ENCODE results near the gene LARGE2.

DNA sequence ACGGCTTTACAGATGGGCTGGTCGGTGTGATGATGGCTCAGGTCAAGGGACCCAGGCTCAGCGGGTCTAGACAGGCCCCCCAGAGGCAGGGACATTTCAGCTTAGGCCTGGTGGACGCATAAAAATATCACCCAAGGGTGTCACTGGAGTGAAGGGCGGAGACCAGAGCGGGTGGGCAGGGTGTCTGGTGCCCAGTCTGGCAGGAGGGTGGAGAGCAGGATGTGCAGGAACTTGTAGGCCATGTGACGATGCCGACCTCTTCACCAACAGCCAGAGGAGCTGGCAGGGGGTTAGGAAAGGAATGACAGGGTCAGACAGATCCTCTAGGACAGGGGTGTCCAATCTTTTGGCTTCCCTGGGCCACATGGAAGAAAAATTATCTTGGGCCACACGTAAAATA, 32.5 kb upstream of the LARGE2 start:
- TF ChIP-seq ZNF174 (tag by site-specific recombination; IDR thresholded peaks at IDR 0.05) = no peak
- TF ChIP-seq TCF7L2 (IDR thresholded peaks at IDR 0.05; ENCODE audit: borderline replicate concordance, low read depth, low read length) = no peak
- no peak for TF ChIP-seq ZFP41 (tag by site-specific recombination; IDR thresholded peaks at IDR 0.05; ENCODE audit: borderline replicate concordance)
- TF ChIP-seq CTCF (tag by site-specific recombination; IDR thresholded peaks at IDR 0.05) = no peak
- TF ChIP-seq ZNF596 (tag by site-specific recombination; IDR thresholded peaks at IDR 0.05) = no peak
- no peak for TF ChIP-seq ZNF416 (tag by site-specific recombination; IDR thresholded peaks at IDR 0.05)
- no peak for TF ChIP-seq ZNF530 (tag by site-specific recombination; IDR thresholded peaks at IDR 0.05; ENCODE audit: low read depth)
- TF ChIP-seq ZNF548 (tag by site-specific recombination; IDR thresholded peaks at IDR 0.05) = no peak
- TF ChIP-seq ZNF558 (tag by site-specific recombination; IDR thresholded peaks at IDR 0.05) = no peak
